OCI-LY1 (cell line): ENCODE data around the gene AP4S1.
"Not testable (repeated sequence)": the region's sequence is repeated elsewhere in the genome, so short reads cannot be mapped to it uniquely, and the experiment has no call there.

Source experiments
- H2AFZ ChIP-seq: fragments of 200-600 bp; sonication (generic), shearing (Covaris generic); 2 replicates; pipeline ENCODE4 v1.6.0; 2014; ENCODE audit warnings: antibody characterized with exemption, mild to moderate bottlenecking, low read length
- H3F3A ChIP-seq: fragments of 200-600 bp; sonication (generic), shearing (Covaris generic); 2 replicates; pipeline ENCODE4 v1.6.0; 2014; ENCODE audit warnings: mild to moderate bottlenecking, antibody characterized with exemption, low read length, moderate library complexity; ENCODE audit not compliant: insufficient read depth
- H3K27ac ChIP-seq: fragments of 200-600 bp; sonication (generic); 2 replicates; pipeline ENCODE4 v1.5.1; 2014; ENCODE audit warnings: low read length, mixed run types, mild to moderate bottlenecking, low read depth; ENCODE audit not compliant: poor library complexity, severe bottlenecking
- H3K27me3 ChIP-seq: fragments of 200-600 bp; sonication (generic); 2 replicates; pipeline ENCODE4 v1.6.0; 2014; ENCODE audit warnings: antibody characterized with exemption, mild to moderate bottlenecking, low read length, moderate library complexity; ENCODE audit not compliant: insufficient read depth
- H3K36me3 ChIP-seq: fragments of 200-600 bp; sonication (generic); 2 replicates; pipeline ENCODE4 v1.6.1; 2014; ENCODE audit warnings: mild to moderate bottlenecking, antibody characterized with exemption, low read length, moderate library complexity, mixed read lengths; ENCODE audit not compliant: insufficient read depth
- H3K4me1 ChIP-seq: fragments of 200-600 bp; sonication (generic); 2 replicates; pipeline ENCODE4 v1.5.1; 2014; ENCODE audit warnings: mild to moderate bottlenecking, low read length, moderate library complexity; ENCODE audit not compliant: insufficient read depth, severe bottlenecking
- H3K4me2 ChIP-seq: fragments of 200-600 bp; sonication (generic), shearing (Covaris generic); 2 replicates; pipeline ENCODE4 v1.6.1; 2014; ENCODE audit warnings: low read length
- H3K4me3 ChIP-seq: fragments of 200-600 bp; sonication (generic); 2 replicates; pipeline ENCODE4 v1.5.1; 2014; ENCODE audit warnings: low read length, low read depth, mild to moderate bottlenecking, mixed read lengths; ENCODE audit not compliant: poor library complexity, severe bottlenecking
- H3K79me2 ChIP-seq: fragments of 200-600 bp; shearing (Covaris generic); 2 replicates; pipeline ENCODE4 v1.6.1; 2016; ENCODE audit warnings: mixed run types, low read length, mixed read lengths; ENCODE audit not compliant: insufficient read depth
- H3K9ac ChIP-seq: fragments of 200-600 bp; sonication (generic), shearing (Covaris generic); 2 replicates; pipeline ENCODE4 v1.6.1; 2014; ENCODE audit warnings: mild to moderate bottlenecking, low read length, mixed read lengths
- H3K9me2 ChIP-seq: fragments of 200-600 bp; sonication (generic), shearing (Covaris generic); 2 replicates; pipeline ENCODE4 v1.6.1; 2014; ENCODE audit warnings: low read depth, mild to moderate bottlenecking, low read length, mixed read lengths
- H3K9me3 ChIP-seq: fragments of 200-600 bp; shearing (Covaris generic); 2 replicates; pipeline ENCODE4 v1.6.1; 2014; ENCODE audit warnings: low read length, mixed read lengths
- H4K20me1 ChIP-seq: fragments of 200-600 bp; sonication (generic), shearing (Covaris generic); 2 replicates; pipeline ENCODE4 v1.6.0; 2016; ENCODE audit warnings: mild to moderate bottlenecking, low read length; ENCODE audit not compliant: insufficient read depth
- EZH2 ChIP-seq: fragments of 200-600 bp; sonication (generic), shearing (Covaris generic); IDR thresholded peaks from 2 replicates; pipeline ENCODE4 v1.8.0; 2017; ENCODE audit warnings: borderline replicate concordance, mixed run types, mild to moderate bottlenecking, antibody characterized with exemption, low read length, moderate library complexity, mixed read lengths
- TF ChIP-seq, protein P1 (sequence below): fragments of 200-600 bp; sonication (generic), shearing (Covaris generic); IDR thresholded peaks from 2 replicates; pipeline ENCODE4 v1.5.1; 2017; ENCODE audit warnings: mild to moderate bottlenecking, antibody characterized with exemption, low read length, moderate library complexity, mixed read lengths

The AP4S1 gene

DNA sequence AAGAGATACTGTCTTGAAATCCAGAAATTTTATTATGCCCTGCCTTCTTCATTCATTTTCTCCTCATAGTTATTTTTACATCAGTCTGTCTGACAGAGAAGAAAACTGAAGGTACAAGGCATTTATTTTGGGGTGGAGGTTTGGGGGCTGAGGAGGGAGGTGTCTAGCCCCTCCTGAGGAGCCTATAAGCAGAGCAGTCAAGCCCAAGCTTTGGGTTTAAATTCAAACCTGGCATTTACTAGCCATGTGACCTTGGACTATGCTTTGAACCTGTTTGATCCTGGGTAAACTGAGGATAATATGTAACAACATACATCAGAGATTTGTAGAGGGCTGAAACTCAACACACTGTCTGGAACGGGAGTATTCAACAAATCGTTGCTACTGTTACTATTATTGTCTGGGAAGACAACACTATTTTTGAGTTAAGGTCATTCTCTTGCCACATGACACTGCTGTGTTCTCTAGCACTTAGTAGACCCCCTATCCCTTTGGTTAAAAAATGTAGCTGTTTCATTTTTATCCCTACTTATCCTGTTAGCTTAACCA lies 66.8 kb downstream of the AP4S1 start:
- H3K9me2 ChIP-seq = no peaks in the 10 kb centered on the region
- H3K4me2 ChIP-seq = no peak overlapping the region
- H3K9ac ChIP-seq = no peak overlapping the region
- no peaks in the 10 kb centered on the region for H3F3A ChIP-seq
- H3K79me2 ChIP-seq = no peaks in the 10 kb centered on the region
- H3K4me3 ChIP-seq = no peak overlapping the region
- H3K27me3 ChIP-seq = no peaks in the 10 kb centered on the region
- H3K36me3 ChIP-seq = peaks cover 1% of the 10 kb centered on the region; the same call in 1 of the 2 replicates
- H4K20me1 ChIP-seq = no peaks in the 10 kb centered on the region
- H2AFZ ChIP-seq = no peak overlapping the region
- H3K4me1 ChIP-seq = no peaks in the 10 kb centered on the region
- no peak overlapping the region for H3K27ac ChIP-seq
- H3K9me3 ChIP-seq = no peaks in the 10 kb centered on the region
- no peak for TF ChIP-seq EZH2
- TF ChIP-seq, protein P1, sequence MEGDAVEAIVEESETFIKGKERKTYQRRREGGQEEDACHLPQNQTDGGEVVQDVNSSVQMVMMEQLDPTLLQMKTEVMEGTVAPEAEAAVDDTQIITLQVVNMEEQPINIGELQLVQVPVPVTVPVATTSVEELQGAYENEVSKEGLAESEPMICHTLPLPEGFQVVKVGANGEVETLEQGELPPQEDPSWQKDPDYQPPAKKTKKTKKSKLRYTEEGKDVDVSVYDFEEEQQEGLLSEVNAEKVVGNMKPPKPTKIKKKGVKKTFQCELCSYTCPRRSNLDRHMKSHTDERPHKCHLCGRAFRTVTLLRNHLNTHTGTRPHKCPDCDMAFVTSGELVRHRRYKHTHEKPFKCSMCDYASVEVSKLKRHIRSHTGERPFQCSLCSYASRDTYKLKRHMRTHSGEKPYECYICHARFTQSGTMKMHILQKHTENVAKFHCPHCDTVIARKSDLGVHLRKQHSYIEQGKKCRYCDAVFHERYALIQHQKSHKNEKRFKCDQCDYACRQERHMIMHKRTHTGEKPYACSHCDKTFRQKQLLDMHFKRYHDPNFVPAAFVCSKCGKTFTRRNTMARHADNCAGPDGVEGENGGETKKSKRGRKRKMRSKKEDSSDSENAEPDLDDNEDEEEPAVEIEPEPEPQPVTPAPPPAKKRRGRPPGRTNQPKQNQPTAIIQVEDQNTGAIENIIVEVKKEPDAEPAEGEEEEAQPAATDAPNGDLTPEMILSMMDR = no peak

DNA sequence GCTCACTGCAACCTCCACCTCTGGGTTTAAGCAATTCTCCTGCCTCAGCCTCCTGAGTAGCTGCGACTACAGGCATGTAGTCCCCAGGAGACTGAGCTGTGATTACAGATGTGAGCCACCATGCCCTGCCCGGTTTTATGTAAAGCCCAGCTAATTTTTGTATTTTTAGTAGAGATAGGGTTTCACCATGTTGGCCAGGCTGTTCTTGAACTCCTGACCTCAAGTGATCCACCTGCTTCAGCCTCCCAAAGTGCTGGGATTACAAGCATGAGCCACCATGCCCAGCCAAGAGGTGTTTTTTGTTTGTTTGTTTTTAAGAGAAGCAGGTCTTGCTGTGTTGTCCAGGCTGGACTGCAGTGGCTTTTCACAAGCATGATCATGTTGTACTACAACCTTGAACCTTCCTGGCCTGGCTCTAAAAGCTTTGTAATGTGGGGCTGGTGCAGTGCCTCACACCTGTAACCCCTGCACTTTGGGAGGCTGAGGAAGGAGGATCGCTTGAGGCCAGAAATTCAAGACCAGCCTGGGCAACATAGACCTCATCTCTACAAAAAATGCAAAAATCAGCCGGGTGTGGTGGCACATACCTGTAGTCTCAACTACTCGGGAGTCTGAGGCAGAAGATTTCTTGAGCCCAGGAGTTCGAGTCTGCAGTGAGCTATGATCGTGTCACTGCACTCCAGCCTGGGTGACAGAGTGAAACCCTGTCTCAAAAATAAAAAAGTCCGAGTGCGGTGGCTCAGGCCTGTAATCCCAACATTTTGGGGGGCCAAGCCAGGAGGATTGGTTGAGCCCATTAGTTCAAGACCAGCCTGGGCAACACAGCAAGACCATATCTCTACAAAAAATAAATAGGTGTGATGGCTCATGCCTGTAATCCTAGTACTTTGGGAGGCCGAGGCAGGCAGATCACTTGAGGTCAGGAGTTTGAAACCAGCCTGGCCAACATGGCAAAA lies 68.7 kb downstream of the AP4S1 start:
- not testable (repeated sequence) for H3K4me2 ChIP-seq, H3K9ac ChIP-seq, H2AFZ ChIP-seq, H4K20me1 ChIP-seq, H3K79me2 ChIP-seq, H3K9me3 ChIP-seq, H3K4me1 ChIP-seq, H3F3A ChIP-seq, H3K4me3 ChIP-seq, H3K27me3 ChIP-seq, H3K27ac ChIP-seq, H3K9me2 ChIP-seq
- H3K36me3 ChIP-seq = peaks cover 14% of the 10 kb centered on the region

DNA sequence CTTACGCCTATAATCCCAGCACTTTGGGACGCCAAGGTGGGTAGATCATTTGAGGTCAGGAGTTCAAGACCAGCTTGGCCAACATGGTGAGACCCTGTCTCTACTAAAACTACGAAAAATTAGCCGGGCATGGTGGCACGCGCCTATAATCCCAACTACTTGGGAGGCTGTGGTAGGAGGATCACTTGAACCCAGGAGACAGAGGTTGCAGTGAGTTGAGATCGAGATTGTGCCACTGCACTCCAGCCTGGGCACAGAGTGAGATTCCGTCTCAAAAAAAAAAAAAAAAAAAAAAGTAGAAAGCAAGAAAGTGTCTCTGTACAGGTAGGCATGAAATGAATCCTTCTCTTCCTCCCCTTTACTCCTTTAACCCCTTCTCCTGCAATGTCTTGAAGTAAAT lies 70.4 kb downstream of the AP4S1 start:
- H4K20me1 ChIP-seq, H2AFZ ChIP-seq, H3K27me3 ChIP-seq, H3K4me3 ChIP-seq, H3K9ac ChIP-seq, H3K27ac ChIP-seq, H3K79me2 ChIP-seq, H3F3A ChIP-seq, H3K4me1 ChIP-seq, H3K9me2 ChIP-seq, H3K4me2 ChIP-seq, H3K9me3 ChIP-seq: not testable (repeated sequence)
- H3K36me3 ChIP-seq = peaks cover 31% of the 10 kb centered on the region

DNA sequence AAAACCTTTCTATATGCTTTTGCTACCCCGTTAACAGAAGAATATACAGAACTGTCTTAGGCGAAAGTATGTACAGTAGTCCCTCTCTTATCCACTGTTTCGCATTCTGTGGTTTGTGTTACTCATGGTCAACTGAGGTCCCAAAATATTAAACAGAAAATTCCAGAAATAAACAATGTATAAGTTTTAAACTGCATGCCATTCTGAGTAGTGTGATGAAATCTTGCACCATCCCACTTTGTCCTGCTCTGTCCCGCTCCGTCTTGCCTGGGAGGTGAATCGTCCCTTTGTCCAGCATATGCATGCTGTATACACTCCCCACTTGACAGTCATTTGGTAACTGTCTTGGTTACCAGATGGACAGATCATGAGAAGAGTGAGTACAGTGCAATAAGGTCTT lies 70.8 kb downstream of the AP4S1 start:
- Histone ChIP-seq H3K9me3 (no peaks in the 10 kb centered on the region), H3K4me2 (no peak overlapping the region), H3K27me3 (no peaks in the 10 kb centered on the region), H2AFZ (no peak overlapping the region), H3K79me2 (no peaks in the 10 kb centered on the region), H4K20me1 (no peaks in the 10 kb centered on the region), H3K27ac (no peak overlapping the region), H3F3A (no peaks in the 10 kb centered on the region), H3K9ac (no peak overlapping the region), H3K36me3 (peaks cover 35% of the 10 kb centered on the region), H3K9me2 (no peaks in the 10 kb centered on the region), H3K4me1 (no peaks in the 10 kb centered on the region), H3K4me3 (no peak overlapping the region)
- TF ChIP-seq EZH2 = no peak
- TF ChIP-seq, protein P1 = no peak
